HepG2 (cell line): ENCODE results near the gene ZFYVE27. TPM values are rescaled to one million over a fixed set of nuclear protein-coding genes. Genes with fewer than 3 reads are reported as not detected.

ENCODE experiments used
- ATAC-seq: fragments of 200-7000 bp; cut with Tn5 transposase; 3 replicates; pipeline ENCODE4 v1.9.1; 2020; ENCODE audit warnings: mild to moderate bottlenecking, moderate library complexity
- BruUV-seq: library from RNA; stranded (reverse); fragments of 400-500 nt; replicated peaks from 2 replicates; lab custom pipeline; 2021; lab: Mats Ljungman, UMichigan
- CTCF ChIA-PET: fragments of 300-600 bp; formaldehyde crosslinking; extraction: SDS; loops from one replicate; lab custom pipeline; 2021; ENCODE audit warnings: low total read pairs, inconsistent platforms, low intra/inter-chr PET ratio; lab: Yijun Ruan, JAX
- POLR2A ChIA-PET: fragments of 350-600 bp; sonication (Branson Sonifier 250); formaldehyde crosslinking; loops from one replicate; lab custom pipeline; 2020; ENCODE audit warnings: antibody characterized with exemption, inconsistent platforms; lab: Yijun Ruan, JAX
- DNase-seq: peaks from one replicate; pipeline ENCODE4 v3.0.0-alpha.2; 2015; ENCODE audit warnings: low spot score
- FAIRE-seq: peaks from 3 replicates; lab custom pipeline; 2011; peaks lifted over from hg19 to GRCh38; lab: Jason Lieb, UNC
- H2AFZ ChIP-seq: one replicate; pipeline ENCODE4 v1.6.1; 2011; ENCODE audit warnings: low read length, inconsistent platforms
- H3K27ac ChIP-seq: fragments of 300-600 bp; 3 replicates; pipeline ENCODE4 v1.8.0; 2011; ENCODE audit warnings: mixed run types, mild to moderate bottlenecking, mixed read lengths, low read length, inconsistent platforms; ENCODE audit not compliant: insufficient read depth; ENCODE audit errors: extremely low read length
- H3K27me3 ChIP-seq, 2 experiments: fragments of 200-600 bp in 1 of 2; 2 replicates in 1 of 2; 3 replicates in 1 of 2; pipeline versions ENCODE4 v1.6.0 to v1.8.0; 2011; ENCODE audit warnings: low read length in 2 of 2, mild to moderate bottlenecking in 2 of 2, moderate library complexity in 2 of 2, inconsistent platforms in 1 of 2; ENCODE audit not compliant: insufficient read depth in 2 of 2, control insufficient read depth in 1 of 2
- H3K36me3 ChIP-seq, 2 experiments: fragments of 200-600 bp in 1 of 2; replicated peaks in 1 of 2; 2 replicates in 1 of 2; 3 replicates in 1 of 2; pipeline versions ENCODE4 v1.5.1 to v1.8.0; 2011; ENCODE audit warnings: low read length in 2 of 2, inconsistent platforms in 1 of 2; ENCODE audit not compliant: insufficient read depth in 2 of 2, control insufficient read depth in 1 of 2
- H3K4me1 ChIP-seq: 2 replicates; pipeline ENCODE4 v1.5.1; 2012; ENCODE audit warnings: low read length, inconsistent platforms; ENCODE audit not compliant: insufficient read depth
- H3K4me2 ChIP-seq: 2 replicates; pipeline ENCODE4 v1.6.0; 2011; ENCODE audit warnings: low read depth, low read length, inconsistent platforms
- H3K4me3 ChIP-seq, 3 experiments: fragments of 200-600 bp in 1 of 3; sonication (generic), shearing (Covaris generic) in 1 of 3; replicated peaks in 1 of 3; 2 replicates each; pipeline ENCODE4 v1.5.1; 2011 to 2016; ENCODE audit warnings: low read length in 3 of 3, inconsistent platforms in 2 of 3, low read depth in 2 of 3, mild to moderate bottlenecking in 2 of 3, control low read depth in 1 of 3, mixed read lengths in 1 of 3; ENCODE audit not compliant: insufficient read depth in 1 of 3
- H3K79me2 ChIP-seq: one replicate; pipeline ENCODE4 v1.6.1; 2011; ENCODE audit warnings: low read length, inconsistent platforms; ENCODE audit not compliant: insufficient read depth
- H3K9ac ChIP-seq: 2 replicates; pipeline ENCODE4 v1.6.0; 2011; ENCODE audit warnings: mild to moderate bottlenecking, low read depth, low read length, inconsistent platforms; ENCODE audit not compliant: insufficient read depth
- H3K9me3 ChIP-seq: 2 replicates; pipeline ENCODE4 v1.5.1; 2012; ENCODE audit warnings: mild to moderate bottlenecking, low read length
- H4K20me1 ChIP-seq: 2 replicates; pipeline ENCODE4 v1.6.0; 2011; ENCODE audit warnings: inconsistent platforms, mild to moderate bottlenecking, low read length, moderate library complexity; ENCODE audit not compliant: insufficient read depth
- ARID4A ChIP-seq: sonication (generic); formaldehyde crosslinking; IDR thresholded peaks from 2 replicates; pipeline ENCODE4 v1.5.0; 2020; ENCODE audit warnings: mild to moderate bottlenecking, missing genetic modification reagents, borderline replicate concordance
- ETS1 ChIP-seq: sonication (generic); formaldehyde crosslinking; IDR thresholded peaks from 2 replicates; pipeline ENCODE4 v1.4.0; 2020; ENCODE audit warnings: missing genetic modification reagents
- NFE2 ChIP-seq: sonication (generic); formaldehyde crosslinking; IDR thresholded peaks from 2 replicates; pipeline ENCODE4 v1.4.0; 2020; ENCODE audit warnings: missing genetic modification reagents
- ZNF781 ChIP-seq: sonication (generic); formaldehyde crosslinking; IDR thresholded peaks from 2 replicates; pipeline ENCODE4 v1.5.1; 2020; ENCODE audit warnings: borderline replicate concordance, mild to moderate bottlenecking, missing genetic modification reagents; ENCODE audit errors: not compliant biosample characterization
- WGBS: methylation state at CpG from one replicate; pipeline ENCODE4 v1.1.6; 2017; ENCODE audit warnings: low lambda C conversion rate; 5-methylcytosine and 5-hydroxymethylcytosine counted together
- in situ Hi-C: cut with HindIII; loops from 2 replicates; pipeline ENCODE4 v1.10.0; 2017; ENCODE audit warnings: low pct_unique_long_range_greater_than_20kb; ENCODE audit not compliant: extremely low pct_ligation_motif_present
- intact Hi-C: fragments of 100-400 bp; cut with micrococcal nuclease; formaldehyde crosslinking; loops from one replicate; pipeline ENCODE4 v1.10.0; 2022; ENCODE audit not compliant: unreplicated experiment
- polyA plus RNA-seq, 8 experiments: library from polyadenylated mRNA; depleted of rRNA in 3 of 8; stranded (reverse) in 7 of 8; unstranded in 1 of 8; fragments of >200 nt; fragmentation: Illumina TruSeq in 4 of 8; extraction: Trizol in 4 of 8; gene quantifications; 2 replicates each; pipeline versions ENCODE4 v1.2.1 to v1.2.3, GENCODE V29; 2011 to 2016; ENCODE audit warnings: low read depth in 4 of 8, missing spikeins in 1 of 8, mixed read lengths in 1 of 8; ENCODE audit not compliant: insufficient read depth in 1 of 8
- total RNA-seq, 5 experiments: library from RNA; depleted of rRNA; stranded (reverse); fragments of >200 nt; fragmentation: Illumina TruSeq; extraction: Trizol; gene quantifications; 2 replicates each; pipeline ENCODE4 v1.2.3, GENCODE V29; 2016; ENCODE audit warnings: low read depth in 1 of 5

The ZFYVE27 gene
- total and polyA plus RNA-seq, 2 of the 13 experiments (the other 11 are each of a cell fraction or from before 2014, with no cell fraction given) = 19.7 to 20.5 TPM

DNA sequence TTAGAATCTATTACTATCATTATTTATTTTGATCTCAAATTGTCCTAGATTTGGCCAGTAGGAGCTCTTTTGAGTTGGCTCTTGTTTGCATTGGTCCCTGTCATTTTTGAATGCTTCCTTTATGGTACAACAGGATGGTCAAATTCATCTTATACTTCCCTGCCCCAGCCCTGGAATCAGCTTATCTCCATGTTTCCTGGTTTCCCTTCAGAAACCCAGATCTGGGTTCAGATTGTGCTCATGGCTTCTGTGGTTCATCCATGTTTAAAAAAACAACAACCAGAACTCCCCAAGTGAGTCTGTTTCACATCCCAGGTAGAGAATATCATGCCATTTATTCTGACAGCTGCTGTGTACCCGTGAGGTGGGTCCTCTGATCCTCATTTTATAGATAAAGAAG lies 10.6 kb downstream of the ZFYVE27 start:
- H3K27ac ChIP-seq = no peak overlapping the region
- ChIA-PET POLR2A (no interaction called here), CTCF (no interaction called here)
- WGBS = 100% methylated on average over 1 of the region's 1 CpG
- no peaks in the 10 kb centered on the region for H3K27me3 ChIP-seq
- H3K4me3 ChIP-seq = no peak overlapping the region
- ATAC-seq (no peak), DNase-seq (no peak), FAIRE-seq (no peak)
- no peak overlapping the region for H3K9ac ChIP-seq
- H3K9me3 ChIP-seq = no peaks in the 10 kb centered on the region
- H3K36me3 ChIP-seq = peaks cover 32 to 87% of the 10 kb centered on the region in 2 experiments
- peaks cover 4% of the 10 kb centered on the region; the same call in 1 of the 2 replicates for H4K20me1 ChIP-seq
- intact Hi-C loops (no loop called here), in situ Hi-C loops (no loop called here)
- no peak overlapping the region for H3K4me2 ChIP-seq
- H3K4me1 ChIP-seq = peaks cover 10% of the 10 kb centered on the region
- no peak overlapping the region for H2AFZ ChIP-seq
- no TSS peak for BruUV-seq
- peaks cover 12% of the 10 kb centered on the region for H3K79me2 ChIP-seq
- TF ChIP-seq NFE2 (CRISPR knock-in tag) (no peak), ZNF781 (CRISPR knock-in tag) (no peak), ETS1 (no peak), ARID4A (CRISPR knock-in tag) (no peak)
